NCI-H526 (cell line): ENCODE results near the gene FAM83F.
"Not testable (repeated sequence)": the region's sequence is repeated elsewhere in the genome, so short reads cannot be mapped to it uniquely, and the experiment has no call there.

Experiments
- DNase-seq, 2 experiments: peaks; one replicate each; lab custom pipeline; 2025; lab: John Stamatoyannopoulos, UW

FAM83F gene

GRCh38 chr22:39965748-39966147 lies 29.0 kb upstream of the FAM83F start:
- no peak for DNase-seq

- DNase-seq: no peak
These were observed 28.3 kb upstream of the FAM83F start for GRCh38 chr22:39966470-39966869.

DNA sequence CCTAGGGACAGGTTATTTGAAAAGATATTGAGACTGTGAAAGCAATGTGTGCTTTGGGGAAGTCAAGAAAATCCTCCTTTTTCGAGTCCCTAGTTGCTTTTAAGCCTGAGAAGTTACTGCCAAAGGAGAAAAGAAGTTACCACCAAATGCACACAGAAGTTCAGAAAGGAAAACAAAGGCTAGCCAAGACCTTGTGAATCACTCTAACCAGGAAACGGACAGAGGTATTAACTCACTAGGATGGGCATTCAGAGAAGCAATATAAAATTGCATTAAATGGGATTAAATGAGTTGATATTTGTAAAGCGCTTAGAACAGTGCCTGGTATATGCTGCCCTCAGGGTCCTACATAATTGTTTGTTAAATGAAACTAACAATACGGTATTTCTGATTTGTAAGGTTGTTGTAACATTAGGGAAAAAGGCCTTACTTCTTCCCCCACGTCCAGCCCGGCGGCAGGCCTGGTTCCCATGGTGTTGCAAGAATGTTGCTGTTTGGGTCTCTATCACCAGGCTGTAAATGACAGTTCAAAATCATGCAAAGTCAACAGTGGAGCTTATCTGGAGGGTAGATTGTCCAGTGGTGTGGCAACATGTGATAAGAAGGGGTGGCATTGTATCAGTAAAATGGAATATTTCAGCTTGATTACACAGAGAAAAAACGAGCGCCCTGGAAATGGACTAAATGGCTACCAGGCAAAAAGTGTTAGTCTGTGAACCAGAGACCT lies 27.5 kb upstream of the FAM83F start:
- DNase-seq: no peak

DNA sequence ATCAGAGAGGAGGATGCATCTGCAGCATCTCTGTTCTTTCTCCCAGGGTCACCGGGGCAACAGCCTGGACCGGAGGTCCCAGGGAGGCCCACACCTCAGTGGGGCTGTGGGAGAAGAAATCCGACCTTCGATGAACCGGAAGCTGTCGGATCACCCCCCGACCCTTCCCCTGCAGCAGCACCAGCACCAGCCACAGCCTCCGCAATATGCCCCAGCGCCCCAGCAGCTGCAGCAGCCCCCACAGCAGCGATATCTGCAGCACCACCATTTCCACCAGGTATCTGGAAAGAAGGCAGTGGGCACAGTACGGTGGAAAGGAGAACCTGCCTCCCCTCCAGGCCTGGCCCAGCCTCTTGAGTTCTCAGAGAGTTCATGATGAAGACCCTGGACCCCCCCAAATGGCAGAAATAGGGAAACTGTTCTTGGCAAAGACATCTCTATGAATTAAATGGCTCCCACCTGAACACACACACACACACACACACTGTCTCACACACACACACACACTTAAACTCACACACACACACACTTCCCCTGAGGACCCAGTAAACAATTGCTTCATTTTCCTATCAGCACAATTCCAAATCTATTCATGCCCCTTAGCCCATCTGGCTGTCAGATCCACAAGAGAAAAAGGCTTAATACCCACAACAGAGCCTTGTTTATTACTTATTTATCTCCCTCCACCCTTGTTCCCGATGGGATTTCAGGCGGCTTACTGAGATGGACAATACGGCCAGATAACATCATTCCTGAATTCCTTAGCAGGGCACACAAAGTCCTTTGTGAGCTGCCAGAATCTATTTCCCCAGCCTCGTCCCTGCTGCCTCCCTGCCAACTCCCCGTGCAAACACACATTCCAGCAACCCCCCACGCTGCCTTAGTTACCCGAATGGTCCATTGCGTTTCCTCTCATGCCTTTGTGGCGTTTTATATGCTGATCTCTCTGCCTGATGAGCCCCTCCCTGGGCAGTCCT lies 26.5 kb upstream of the FAM83F start:
- DNase-seq: peak in 1 of 2 experiments; percentile 4

GRCh38 chr22:39970742-39971141 lies 24.0 kb upstream of the FAM83F start:
- DNase-seq: no peak

GRCh38 chr22:39972641-39973040 lies 22.1 kb upstream of the FAM83F start:
- DNase-seq: no peak

GRCh38 chr22:39973656-39974055 lies 21.1 kb upstream of the FAM83F start:
- no peak for DNase-seq

DNA sequence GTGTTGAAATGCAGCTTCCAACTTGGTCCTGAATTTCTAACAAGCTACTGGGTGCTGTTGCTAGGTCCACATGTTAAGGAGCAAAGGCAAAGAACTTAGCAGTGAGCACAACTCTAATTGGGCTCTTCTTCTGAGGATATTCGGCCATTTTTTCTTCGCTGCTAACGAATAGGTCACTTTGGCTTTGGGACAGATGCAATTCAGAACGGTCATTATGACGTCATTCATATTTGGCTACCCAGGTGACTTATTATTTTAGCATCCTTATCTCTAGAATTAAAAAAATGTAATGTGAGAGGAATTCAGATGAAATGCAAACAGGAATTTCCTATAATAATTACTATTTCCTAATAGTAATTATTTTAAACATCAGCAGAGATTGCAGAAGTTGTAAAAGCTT lies 20.7 kb upstream of the FAM83F start:
- DNase-seq: no peak

DNA sequence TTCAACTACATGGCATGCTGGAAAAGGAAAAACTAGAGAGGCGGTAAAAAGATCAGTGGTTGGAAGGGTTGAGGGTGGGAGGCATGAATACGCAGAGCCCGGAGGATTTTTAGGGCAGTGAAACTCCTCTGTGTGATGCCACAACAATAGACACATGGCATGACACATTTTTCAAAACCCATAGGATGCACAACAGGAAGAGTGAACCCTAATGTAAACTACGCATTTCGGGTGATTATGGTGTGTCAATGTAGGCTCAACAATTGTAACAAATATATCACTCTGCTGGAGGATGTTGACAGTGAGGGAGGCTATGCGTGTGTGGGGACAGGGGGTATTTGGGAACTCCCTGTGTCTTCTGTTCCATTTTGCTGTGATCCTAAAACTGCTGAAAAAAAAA lies 15.7 kb upstream of the FAM83F start:
- no peak for DNase-seq

DNA sequence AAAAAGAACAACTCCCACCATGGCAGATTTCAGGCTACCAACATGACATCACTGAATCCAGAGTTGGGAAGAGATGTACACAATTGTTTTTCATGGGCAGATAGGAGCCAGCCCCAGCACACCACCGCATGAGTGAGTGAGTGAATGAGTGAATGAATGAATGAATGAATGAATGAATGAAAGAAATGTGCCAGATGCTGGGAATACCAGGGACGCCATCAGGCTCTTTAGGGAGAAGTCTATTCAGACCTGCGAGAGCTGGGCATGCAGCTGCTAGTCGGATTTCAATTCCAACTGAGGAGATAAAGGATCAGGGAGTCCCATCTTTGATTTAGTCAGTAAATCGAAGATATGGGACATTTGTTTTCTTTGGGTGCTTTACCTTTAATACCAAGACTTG lies 15.3 kb upstream of the FAM83F start:
- DNase-seq: no peak

DNA sequence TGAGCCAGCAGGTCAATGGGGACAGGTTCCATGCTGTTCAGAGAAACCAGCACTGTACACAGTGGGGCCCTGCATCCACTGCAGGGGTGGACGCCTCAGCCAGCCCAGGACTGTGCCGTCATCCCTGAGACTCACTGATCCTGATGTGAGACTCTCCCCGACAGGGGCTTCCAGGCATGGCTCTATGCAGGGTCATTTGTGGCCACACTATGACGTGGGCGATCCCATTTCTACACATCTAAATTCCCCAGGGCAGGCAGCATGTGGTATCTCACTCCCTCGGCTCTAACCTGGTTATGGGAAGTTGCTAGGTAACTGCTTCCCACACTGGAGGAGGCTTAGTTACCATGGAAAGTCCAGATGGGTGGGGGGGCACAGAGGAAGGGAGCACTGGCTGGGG lies 14.2 kb upstream of the FAM83F start:
- DNase-seq: no peak

DNA sequence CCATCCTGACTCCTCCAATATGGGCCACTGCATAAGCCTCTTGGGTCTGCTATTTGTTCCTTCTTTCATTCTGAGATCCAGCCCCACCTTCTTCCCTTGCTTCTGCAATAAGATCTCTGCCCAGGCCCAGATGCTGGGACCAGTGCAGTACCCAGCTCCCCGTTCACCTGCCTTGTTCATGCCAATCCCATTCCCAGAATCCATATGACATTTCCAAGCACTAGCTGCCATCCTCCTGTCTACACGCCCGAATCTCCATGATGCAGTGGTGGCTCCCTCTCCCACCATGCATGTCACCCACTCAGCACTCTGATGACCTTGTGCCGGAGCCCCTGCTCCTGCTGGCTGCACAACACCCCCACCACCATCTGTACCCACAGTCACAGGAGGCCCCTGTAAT lies 11.4 kb upstream of the FAM83F start:
- DNase-seq: no peak

DNA sequence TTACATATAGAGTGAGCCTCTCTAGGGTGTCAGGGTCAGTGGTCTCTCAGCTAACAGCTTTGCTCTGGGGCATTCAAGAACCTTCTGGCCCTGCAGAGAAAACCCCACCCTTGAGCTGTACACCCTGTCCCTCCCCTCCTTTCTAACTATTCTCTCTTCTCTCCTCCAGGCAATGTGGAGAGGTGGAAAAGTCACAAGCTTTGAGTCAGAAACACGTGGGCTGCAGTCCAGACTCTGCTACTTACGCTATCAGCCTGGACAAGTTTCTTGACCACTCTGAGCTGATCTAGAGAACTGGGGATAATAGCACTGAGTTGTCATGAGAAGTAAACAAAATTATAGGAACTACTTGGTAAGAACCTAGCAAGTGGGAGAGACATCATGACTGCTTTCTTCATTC lies 10.7 kb upstream of the FAM83F start:
- DNase-seq: no peak

- no peak for DNase-seq
These were observed 10.0 kb upstream of the FAM83F start for GRCh38 chr22:39984746-39985145.

DNA sequence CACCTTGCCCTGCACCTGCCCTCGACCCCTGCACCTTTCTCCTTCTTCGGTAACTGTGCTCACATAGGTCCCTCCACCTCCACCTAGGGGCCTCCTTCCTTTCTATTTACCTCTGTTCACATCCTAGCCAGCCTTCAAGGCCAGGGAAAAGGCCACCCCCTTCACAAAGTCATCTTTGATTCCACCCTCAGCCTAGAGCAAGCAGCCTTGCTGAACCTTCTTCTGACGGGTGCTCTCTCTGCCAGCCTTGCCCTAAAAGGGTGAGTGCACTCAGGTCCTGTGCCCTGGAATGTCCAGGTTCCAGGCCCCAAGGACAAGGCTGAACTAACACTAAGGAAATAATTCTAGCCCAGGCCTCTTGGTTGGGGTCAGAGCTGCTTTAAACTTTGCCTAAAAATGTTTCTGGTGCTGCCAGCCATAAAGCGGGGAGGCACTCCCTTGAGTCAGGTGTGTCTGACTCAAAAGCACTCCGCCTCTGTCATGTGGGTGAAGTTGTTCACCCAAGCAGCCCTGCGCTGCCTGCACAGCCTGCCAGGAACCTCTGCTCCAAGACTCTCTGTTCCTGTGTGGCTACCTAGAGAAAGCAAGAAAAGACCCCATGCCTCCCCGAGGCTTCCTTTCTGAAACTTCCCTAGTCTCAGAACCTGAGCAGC lies 9.2 kb upstream of the FAM83F start:
- DNase-seq: no peak

- no peak for DNase-seq
These were observed 6.2 kb upstream of the FAM83F start for GRCh38 chr22:39988386-39989114.

GRCh38 chr22:39989633-39990032 lies 5.1 kb upstream of the FAM83F start:
- DNase-seq: no peak

GRCh38 chr22:39990686-39991085 lies 4.1 kb upstream of the FAM83F start:
- DNase-seq: no peak

DNA sequence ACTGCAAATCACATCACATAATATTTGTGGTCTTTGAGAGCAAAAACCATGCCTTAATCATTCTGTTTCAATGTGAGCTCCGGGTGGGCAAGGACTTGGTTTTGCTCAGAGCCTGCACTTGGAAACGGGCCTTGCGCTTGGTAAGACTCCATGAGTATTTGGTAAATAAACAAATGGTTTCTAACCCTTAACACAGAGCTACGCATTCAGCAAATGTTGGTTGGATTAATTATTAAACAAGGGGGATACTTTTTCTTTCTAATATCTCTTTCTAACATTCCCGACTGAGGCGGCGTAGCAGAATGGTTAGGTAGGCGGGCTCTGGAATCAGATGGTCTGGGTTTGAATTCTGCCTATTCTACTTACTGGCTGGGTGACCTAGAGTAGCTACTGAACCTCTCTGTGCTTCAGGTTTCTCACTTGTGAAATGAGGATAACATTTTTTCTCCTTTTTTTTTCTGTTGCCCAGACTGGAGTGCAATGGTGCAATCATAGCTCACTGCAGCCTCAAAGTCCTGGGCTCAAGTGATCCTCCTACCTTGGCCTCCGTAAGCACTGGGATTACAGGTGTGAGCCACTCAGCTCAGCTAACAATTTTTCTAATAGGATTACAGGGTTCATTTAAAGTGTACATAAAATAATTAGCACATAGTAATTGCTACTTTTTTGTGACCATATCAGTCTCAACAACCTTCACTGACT lies 3.4 kb upstream of the FAM83F start:
- DNase-seq: no peak

DNA sequence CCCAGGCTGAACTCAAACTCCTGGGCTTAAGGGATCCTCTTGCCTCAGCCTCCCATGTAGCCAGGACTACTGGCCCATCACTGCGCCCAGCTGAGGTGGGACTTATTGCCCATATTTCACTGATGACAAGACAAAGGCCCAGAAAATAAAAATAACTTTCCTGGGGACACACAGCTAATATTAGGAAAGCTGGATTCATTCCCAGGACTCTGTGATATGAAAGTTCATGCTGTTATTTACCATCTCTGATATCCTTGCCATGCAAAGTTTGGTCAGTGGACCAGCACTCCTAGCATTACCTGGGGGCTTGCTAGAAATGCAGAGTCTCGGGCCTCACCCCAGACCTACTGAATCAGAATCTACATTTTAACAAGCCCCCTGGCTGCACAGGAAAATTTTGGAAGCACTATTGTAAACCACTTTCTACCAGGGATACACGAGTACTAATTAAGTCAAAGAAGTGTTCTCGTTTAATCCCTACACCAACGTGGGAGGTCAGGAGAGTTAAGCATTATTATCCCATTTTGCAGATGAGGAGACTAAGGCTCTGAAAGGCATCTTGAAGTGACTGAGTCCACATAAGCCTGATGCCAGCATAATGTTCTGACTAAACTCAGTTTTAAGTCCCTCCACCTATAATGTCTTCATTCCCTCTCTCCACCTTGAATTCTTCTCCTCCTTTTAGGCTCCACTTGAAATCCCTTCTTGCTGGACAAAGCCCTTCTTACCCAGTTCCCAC lies 2.5 kb upstream of the FAM83F start:
- no peak for DNase-seq

DNA sequence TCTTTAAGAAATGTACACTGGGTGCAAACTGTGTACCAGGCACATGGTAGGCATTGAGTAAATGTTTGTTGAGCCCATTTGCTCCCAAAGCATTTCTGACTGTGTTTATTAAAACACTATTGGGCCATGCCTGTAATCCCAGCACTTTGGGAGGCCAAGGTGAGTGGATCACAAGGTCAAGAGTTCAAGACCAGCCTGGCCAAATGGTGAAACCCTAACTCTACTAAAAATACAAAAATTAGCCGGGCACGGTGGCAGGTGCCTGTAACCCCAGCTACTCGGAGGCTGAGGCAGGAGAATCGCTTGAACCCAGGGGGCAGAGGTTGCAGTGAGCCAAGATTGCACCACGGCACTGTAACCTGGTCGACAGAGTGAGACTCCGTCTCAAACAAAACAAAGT lies 1.9 kb upstream of the FAM83F start:
- DNase-seq: not testable (repeated sequence)
